PC-3 (cell line): ENCODE measurements around the gene VSTM2L.

Experiments
- CTCF ChIP-seq: fragments of 300-600 bp; sonication (generic); conservative IDR thresholded peaks from 2 replicates; pipeline ENCODE4 v1.5.1; 2017; ENCODE audit warnings: antibody characterized with exemption, low read depth, mild to moderate bottlenecking, low read length
- EZH2 ChIP-seq: fragments of 300-600 bp; sonication (generic); IDR thresholded peaks from one replicate; pipeline ENCODE4 v1.6.1; 2017; ENCODE audit warnings: antibody characterized with exemption, mild to moderate bottlenecking, low read length; ENCODE audit not compliant: unreplicated experiment
- EZH2phosphoT487 ChIP-seq: fragments of 300-600 bp; sonication (generic); IDR thresholded peaks from 2 replicates; pipeline ENCODE4 v1.6.1; 2018; ENCODE audit warnings: mild to moderate bottlenecking, antibody characterized with exemption, low read length, borderline replicate concordance

- TF ChIP-seq CTCF (peak; percentile 21; the same call in 1 of the 2 replicates), EZH2phosphoT487 (no peak), EZH2 (no peak)
Measured at GRCh38 chr20:37943501-37944455, 40.9 kb downstream of the VSTM2L start.
